ENCODE data around the gene GON7. TPM values are rescaled to one million over a fixed set of nuclear protein-coding genes. Genes with fewer than 3 reads are reported as not detected.
"Not testable (repeated sequence)": the region's sequence is repeated elsewhere in the genome, so short reads cannot be mapped to it uniquely, and the experiment has no call there.

The GON7 gene
- total RNA-seq, 1 experiment from 2014 or later, result 65.5 TPM

GRCh38 chr14:93159625-93160352 is 47.1 kb downstream of the GON7 start:
- DNase-seq (ENCODE audit: low read depth), result not testable (repeated sequence)

- not testable (repeated sequence) for DNase-seq (ENCODE audit: low read depth)
These were observed 48.5 kb downstream of the GON7 start for GRCh38 chr14:93158349-93158748.

GRCh38 chr14:93156693-93157369 is 50.0 kb downstream of the GON7 start:
- DNase-seq (ENCODE audit: low read depth), result no peak

- DNase-seq (ENCODE audit: low read depth), result no peak
These were observed 51.2 kb downstream of the GON7 start for GRCh38 chr14:93155667-93156066.

- DNase-seq (ENCODE audit: low read depth), result no peak
These were observed 53.7 kb downstream of the GON7 start for GRCh38 chr14:93153121-93153520.

Other genes starting within 250 kb of the GON7 start
- gene ITPK1, start 91.1 kb downstream of the GON7 start, total RNA-seq (2014; rRNA removed; shearing (Covaris generic)), result 14.2 and 24.7 TPM in 2 replicates
- gene MOAP1, start 22.2 kb downstream of the GON7 start, total RNA-seq (2014; rRNA removed; shearing (Covaris generic)), result 18.8 and 19.8 TPM in 2 replicates
- 10.8 and 23.1 TPM in 2 replicates for gene LYSET, start 21.7 kb downstream of the GON7 start, total RNA-seq (2014; rRNA removed; shearing (Covaris generic))
- 109 and 125 TPM in 2 replicates for gene UBR7, start 191 bp upstream of the GON7 start, total RNA-seq (2014; rRNA removed; shearing (Covaris generic))
- 15.9 and 16.5 TPM in 2 replicates for gene BTBD7, start 126.0 kb upstream of the GON7 start, total RNA-seq (2014; rRNA removed; shearing (Covaris generic))
- not detected in 2 replicates for gene COX8C, start 140.1 kb upstream of the GON7 start, total RNA-seq (2014; rRNA removed; shearing (Covaris generic))
- gene UNC79, start 223.9 kb upstream of the GON7 start, total RNA-seq (2014; rRNA removed; shearing (Covaris generic)), result not detected in 2 replicates